ENCODE measurements around the gene EYA4.

The EYA4 gene

DNA sequence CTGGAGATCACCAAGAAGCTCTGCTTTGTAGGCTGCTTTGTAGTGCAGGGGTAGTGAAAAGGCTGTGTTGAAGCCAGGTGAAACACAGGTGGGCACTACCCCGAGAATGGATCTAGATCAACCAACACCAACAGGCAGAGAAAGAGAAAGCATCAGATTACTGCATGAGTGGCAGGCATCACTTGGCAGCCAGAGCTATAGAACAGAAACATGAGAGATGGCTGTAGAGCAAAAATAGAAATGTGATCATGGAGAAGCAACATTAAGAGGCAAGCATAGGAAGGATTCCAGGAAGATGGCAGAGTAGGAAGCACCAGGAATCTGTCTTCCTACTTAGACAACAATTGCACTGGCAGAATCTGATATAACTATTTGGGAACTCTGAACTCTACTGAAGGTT lies 336.7 kb downstream of the EYA4 start:
- Histone ChIP-seq H4K20me1 (ENCODE audit: insufficient read depth, low read length) (no peaks in the 10 kb centered on the region), H3K36me3 (replicated peaks; ENCODE audit: insufficient read depth, low read length) (no peaks in the 10 kb centered on the region), H3K4me2 (ENCODE audit: low read depth, low read length) (no peak overlapping the region), H2AFZ (ENCODE audit: low read length) (no peak overlapping the region), H3K9me3 (replicated peaks; ENCODE audit: insufficient read depth, low read length) (no peaks in the 10 kb centered on the region), H3K4me1 (ENCODE audit: low read length) (no peaks in the 10 kb centered on the region), H3K27me3 (replicated peaks; ENCODE audit: insufficient read depth, low read length) (no peaks in the 10 kb centered on the region), H3K27ac (ENCODE audit: low read length) (no peak overlapping the region), H3K9me2 (replicated peaks; ENCODE audit: insufficient read depth, low read length) (no peaks in the 10 kb centered on the region), H3F3A (ENCODE audit: insufficient read depth, low read length) (no peaks in the 10 kb centered on the region), H3K79me2 (ENCODE audit: low read length) (no peaks in the 10 kb centered on the region), H3K4me3 (ENCODE audit: low read length) (no peak overlapping the region), H3K9ac (ENCODE audit: low read length) (no peak overlapping the region)
- DNase-seq = no peak
- TF ChIP-seq, protein P1, sequence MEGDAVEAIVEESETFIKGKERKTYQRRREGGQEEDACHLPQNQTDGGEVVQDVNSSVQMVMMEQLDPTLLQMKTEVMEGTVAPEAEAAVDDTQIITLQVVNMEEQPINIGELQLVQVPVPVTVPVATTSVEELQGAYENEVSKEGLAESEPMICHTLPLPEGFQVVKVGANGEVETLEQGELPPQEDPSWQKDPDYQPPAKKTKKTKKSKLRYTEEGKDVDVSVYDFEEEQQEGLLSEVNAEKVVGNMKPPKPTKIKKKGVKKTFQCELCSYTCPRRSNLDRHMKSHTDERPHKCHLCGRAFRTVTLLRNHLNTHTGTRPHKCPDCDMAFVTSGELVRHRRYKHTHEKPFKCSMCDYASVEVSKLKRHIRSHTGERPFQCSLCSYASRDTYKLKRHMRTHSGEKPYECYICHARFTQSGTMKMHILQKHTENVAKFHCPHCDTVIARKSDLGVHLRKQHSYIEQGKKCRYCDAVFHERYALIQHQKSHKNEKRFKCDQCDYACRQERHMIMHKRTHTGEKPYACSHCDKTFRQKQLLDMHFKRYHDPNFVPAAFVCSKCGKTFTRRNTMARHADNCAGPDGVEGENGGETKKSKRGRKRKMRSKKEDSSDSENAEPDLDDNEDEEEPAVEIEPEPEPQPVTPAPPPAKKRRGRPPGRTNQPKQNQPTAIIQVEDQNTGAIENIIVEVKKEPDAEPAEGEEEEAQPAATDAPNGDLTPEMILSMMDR (IDR thresholded peaks at IDR 0.05; ENCODE audit: low read length) = no peak
- TF ChIP-seq EZH2phosphoT487 (IDR thresholded peaks at IDR 0.05; ENCODE audit: low read length) (no peak), EZH2 (optimal IDR thresholded peaks at IDR 0.05; ENCODE audit: low read depth, low read length) (no peak)

All from MM.1S (cell line).